IPS DF 6.9 (cell line): Measurements from ENCODE around the gene KRT14.
A peak's percentile ranks its signal among the peaks of the same experiment; 100 is the strongest.

Source experiments
- DNase-seq: peaks from one replicate; pipeline ENCODE4 v3.0.0-alpha.2; 2013; ENCODE audit warnings: low read depth, low spot score
- H3K27ac ChIP-seq: one replicate; pipeline ENCODE4 v1.5.1; 2013; ENCODE audit warnings: low read length, control low read depth
- H3K27me3 ChIP-seq: 2 replicates; pipeline ENCODE4 v1.6.1; 2013; ENCODE audit warnings: mild to moderate bottlenecking, low read length; ENCODE audit not compliant: control insufficient read depth, insufficient read depth
- H3K36me3 ChIP-seq: 2 replicates; pipeline ENCODE4 v1.6.1; 2013; ENCODE audit warnings: low read length; ENCODE audit not compliant: control insufficient read depth, insufficient read depth
- H3K4me1 ChIP-seq: 2 replicates; pipeline ENCODE4 v1.6.1; 2013; ENCODE audit warnings: low read length; ENCODE audit not compliant: control insufficient read depth, insufficient read depth
- H3K4me3 ChIP-seq: 2 replicates; pipeline ENCODE4 v1.5.1; 2013; ENCODE audit warnings: mild to moderate bottlenecking, low read length
- H3K9me3 ChIP-seq: 2 replicates; pipeline ENCODE4 v1.6.1; 2013; ENCODE audit warnings: low read length, inconsistent platforms; ENCODE audit not compliant: control insufficient read depth, insufficient read depth
- WGBS: extraction: QIAGEN DNeasy Blood & Tissue Kit; methylation state at CpG from one replicate; pipeline ENCODE4 v1.1.7; 2013; ENCODE audit warnings: mixed read lengths, missing lambda C conversion rate; ENCODE audit not compliant: insufficient read length, insufficient coverage; 5-methylcytosine and 5-hydroxymethylcytosine counted together

Gene KRT14

DNA sequence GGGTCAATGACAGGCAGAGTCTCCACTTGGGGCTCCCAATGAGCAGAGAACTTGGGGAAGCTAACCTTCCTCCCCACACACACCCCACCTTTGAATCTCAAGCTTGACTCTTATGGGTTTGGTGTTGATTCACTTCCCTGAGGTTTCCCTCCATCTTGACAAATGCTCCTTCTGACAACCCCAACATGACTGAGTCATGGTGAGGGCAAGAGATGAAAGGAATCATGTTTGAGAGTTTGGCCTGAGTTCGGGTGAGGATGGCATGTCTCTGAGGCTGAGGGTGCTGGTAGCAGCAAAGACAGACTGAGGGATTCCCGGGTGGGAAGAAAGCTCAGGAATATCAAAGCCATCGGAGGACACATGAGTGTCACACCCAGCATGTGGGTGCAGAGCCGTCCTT is 33.5 kb downstream of the KRT14 start:
- WGBS: no CpG with 5 or more reads among the region's 4 CpGs
- Histone ChIP-seq H3K27me3 (no peaks in the 10 kb centered on the region), H3K4me3 (no peak overlapping the region), H3K9me3 (no peaks in the 10 kb centered on the region), H3K36me3 (no peaks in the 10 kb centered on the region), H3K4me1 (no peaks in the 10 kb centered on the region; the same call in 1 of the 2 replicates), H3K27ac (no peak overlapping the region)
- no peak for DNase-seq

DNA sequence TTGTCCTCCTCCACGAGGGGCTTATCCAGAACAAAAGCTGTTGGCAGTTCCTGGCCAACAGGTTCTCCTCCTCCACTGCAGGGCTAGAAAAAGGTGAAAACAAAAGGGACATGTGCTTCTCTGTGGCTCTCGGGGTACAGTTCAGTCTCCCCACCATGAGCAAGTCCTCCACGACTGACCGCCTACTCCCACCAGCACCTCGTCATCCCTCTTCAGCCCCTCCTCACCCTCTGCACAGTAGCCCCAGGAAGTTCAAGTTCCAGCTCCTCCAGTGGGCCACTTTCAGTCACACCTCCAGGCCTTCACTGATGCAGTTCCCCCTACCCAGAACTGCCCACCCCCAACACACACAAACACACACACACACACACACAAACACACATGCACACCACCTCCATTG is 34.2 kb downstream of the KRT14 start:
- Histone ChIP-seq H3K27ac (no peak overlapping the region), H3K36me3 (no peaks in the 10 kb centered on the region), H3K4me3 (no peak overlapping the region), H3K27me3 (no peaks in the 10 kb centered on the region), H3K4me1 (no peaks in the 10 kb centered on the region; the same call in 1 of the 2 replicates), H3K9me3 (no peaks in the 10 kb centered on the region)
- WGBS: no CpG with 5 or more reads among the region's 5 CpGs
- DNase-seq: no peak

DNA sequence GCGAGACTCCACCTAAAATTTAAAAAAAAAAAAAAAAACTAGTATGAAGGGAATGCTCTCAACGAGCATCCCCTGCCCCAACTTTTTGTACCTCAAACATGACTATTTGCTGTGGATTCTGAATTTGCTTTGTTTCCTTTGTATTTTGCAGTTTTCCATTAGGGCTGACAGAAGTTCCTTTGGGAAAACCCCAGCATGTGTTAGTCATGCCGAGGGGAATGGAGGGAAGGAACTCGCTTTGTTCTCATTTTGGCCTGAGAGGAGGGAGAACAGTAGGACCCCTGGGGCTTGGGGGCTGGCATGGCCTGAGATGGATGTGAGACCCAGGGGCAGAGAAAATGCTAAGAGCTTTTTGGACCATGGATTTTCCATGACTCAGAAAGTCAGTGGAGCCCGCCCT is 35.3 kb downstream of the KRT14 start:
- Histone ChIP-seq H3K36me3 (no peaks in the 10 kb centered on the region), H3K4me3 (no peak overlapping the region), H3K9me3 (no peaks in the 10 kb centered on the region), H3K4me1 (no peaks in the 10 kb centered on the region; the same call in 1 of the 2 replicates), H3K27me3 (no peaks in the 10 kb centered on the region), H3K27ac (no peak overlapping the region)
- DNase-seq: no peak
- no CpG with 5 or more reads among the region's 5 CpGs for WGBS

DNA sequence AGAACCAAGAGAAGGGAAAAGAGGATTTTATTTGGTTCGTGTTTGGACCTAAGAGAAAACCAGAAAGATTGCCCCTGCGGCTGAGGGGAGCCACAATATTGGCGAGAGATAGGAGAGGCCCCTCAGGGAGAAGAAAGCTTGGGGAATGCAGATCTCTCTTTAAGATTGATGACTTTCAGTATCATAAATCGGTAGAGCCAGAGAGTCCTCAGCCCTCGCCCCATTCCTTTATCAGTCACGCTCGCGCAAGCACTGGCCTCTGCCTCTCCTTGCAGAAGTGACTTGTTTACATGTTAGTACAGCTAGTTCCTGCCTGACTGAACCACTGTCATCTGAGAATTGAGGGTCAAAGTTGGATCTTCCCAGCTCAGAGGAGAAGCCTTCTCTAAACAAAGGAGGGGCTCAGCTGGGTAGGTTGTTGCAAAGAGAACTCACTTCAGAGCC is 37.1 kb downstream of the KRT14 start:
- Histone ChIP-seq H3K27ac (no peak overlapping the region), H3K4me3 (no peak overlapping the region), H3K36me3 (no peaks in the 10 kb centered on the region), H3K27me3 (no peaks in the 10 kb centered on the region), H3K4me1 (peaks cover under 1% of the 10 kb centered on the region; the same call in 1 of the 2 replicates), H3K9me3 (no peaks in the 10 kb centered on the region)
- DNase-seq: no peak
- WGBS: no CpG with 5 or more reads among the region's 8 CpGs

DNA sequence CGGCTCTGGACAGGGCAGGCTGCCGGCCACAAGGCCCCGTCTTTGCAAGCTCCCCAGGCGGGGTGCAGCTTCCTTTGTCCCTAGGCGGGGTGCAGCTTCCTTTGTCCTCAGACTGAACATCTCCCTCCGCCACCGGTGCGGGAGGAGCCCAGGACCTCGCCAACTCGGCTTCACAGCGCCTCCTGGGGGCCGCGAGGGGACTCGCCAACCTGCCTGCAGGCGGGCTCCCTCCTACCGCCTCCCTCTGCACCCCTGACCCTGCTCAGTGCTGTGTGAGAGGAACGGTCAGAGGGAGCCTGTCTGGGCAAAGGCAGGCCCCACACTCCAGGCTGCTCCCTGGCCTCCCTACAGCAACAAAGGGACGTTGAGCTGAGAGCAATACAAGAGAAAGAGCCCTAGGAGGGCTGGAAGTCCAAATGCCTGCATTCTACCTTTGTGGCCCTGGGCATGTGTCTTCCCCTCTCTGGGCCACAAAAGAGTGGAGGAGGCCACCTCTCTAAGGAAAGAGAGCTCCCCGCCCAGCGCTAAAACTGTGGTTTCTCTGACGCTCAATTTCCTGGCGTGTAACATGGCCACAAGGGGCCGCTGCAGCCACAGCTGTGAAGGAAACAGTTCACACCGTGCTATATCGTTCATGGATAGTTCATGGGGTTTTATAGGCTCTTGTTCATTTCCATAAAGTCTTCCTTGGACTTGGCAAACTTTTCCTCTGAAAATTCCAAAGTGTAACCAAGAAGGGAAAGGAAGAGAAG is 37.7 kb downstream of the KRT14 start:
- Histone ChIP-seq H3K9me3 (no peaks in the 10 kb centered on the region), H3K36me3 (no peaks in the 10 kb centered on the region), H3K27me3 (no peaks in the 10 kb centered on the region), H3K4me1 (peaks cover 2% of the 10 kb centered on the region; the same call in 1 of the 2 replicates), H3K27ac (no peak overlapping the region), H3K4me3 (no peak overlapping the region)
- WGBS: no CpG with 5 or more reads among the region's 25 CpGs
- peak; percentile 76 for DNase-seq

DNA sequence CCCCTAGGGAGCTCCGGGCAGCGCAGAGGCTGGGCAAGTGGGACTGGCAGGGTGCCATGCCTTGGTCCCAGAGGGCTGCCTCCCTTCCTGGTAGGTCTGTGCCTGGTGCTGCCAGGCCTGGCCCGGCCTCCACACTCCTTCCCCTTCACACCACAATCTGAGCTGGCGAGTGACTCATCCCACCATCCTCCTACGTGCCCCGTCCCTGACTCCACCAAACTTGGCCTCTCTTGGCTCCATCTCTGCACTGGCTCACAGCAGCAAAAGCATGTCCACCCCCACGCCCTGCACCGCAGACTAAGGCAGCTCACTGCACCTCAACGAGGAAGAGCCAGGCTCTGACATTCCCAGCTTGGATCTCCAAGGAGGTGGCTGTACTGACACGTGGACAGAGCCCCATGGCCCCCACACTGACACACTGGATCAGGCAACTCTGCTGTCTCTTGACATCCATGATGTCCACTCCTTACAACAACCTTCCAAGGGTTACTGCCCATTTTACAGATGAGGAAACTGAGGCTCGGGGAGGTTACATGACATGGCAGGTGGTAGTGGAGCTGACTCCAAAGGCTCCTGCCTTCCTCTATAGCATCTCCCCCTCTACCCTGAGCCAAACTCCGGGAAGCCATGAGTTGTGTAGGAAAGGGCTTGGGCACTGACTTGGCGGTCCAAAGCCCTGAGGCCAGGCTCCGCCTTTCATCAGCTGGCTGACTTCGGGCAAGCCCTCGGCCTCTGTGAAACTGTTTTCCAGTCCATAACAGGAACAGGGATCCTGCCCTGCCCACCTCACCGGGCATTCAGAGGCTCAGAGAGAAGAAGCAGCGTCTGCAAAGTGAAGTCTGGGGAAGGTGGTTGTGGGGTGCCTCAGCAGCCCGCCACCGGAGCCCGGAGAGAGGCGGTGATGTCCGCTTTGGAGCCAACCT is 38.5 kb downstream of the KRT14 start:
- no peaks in the 10 kb centered on the region for H3K36me3 ChIP-seq
- H3K4me3 ChIP-seq: no peak overlapping the region
- WGBS: no CpG with 5 or more reads among the region's 23 CpGs
- H3K27ac ChIP-seq: no peak overlapping the region
- H3K4me1 ChIP-seq: peaks cover 2% of the 10 kb centered on the region; the same call in 1 of the 2 replicates
- no peaks in the 10 kb centered on the region for H3K27me3 ChIP-seq
- no peak for DNase-seq
- no peaks in the 10 kb centered on the region for H3K9me3 ChIP-seq

DNA sequence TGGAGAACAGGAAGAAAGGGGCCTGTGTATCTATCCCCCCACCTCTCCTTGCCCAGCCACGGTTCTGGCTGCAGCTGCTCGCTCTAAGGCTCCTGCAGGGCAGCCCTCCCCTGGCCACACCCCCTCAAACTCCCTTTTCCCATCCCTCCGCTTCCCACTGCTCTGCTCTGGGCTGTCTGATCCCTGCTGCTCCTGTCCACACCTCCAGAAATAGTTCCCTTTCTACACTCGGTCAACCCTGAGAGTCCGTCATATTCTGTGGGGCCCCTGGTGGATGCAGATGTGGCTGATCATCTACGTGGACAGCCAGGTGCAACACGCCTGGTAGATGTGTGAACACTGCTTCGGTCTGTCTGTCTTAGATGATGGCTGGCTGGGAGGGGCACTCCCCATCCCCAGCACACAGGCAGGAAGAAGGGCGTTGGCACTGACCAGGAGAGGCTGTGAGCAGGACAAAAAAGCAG is 39.3 kb downstream of the KRT14 start:
- no CpG with 5 or more reads among the region's 9 CpGs for WGBS
- no peak for DNase-seq

DNA sequence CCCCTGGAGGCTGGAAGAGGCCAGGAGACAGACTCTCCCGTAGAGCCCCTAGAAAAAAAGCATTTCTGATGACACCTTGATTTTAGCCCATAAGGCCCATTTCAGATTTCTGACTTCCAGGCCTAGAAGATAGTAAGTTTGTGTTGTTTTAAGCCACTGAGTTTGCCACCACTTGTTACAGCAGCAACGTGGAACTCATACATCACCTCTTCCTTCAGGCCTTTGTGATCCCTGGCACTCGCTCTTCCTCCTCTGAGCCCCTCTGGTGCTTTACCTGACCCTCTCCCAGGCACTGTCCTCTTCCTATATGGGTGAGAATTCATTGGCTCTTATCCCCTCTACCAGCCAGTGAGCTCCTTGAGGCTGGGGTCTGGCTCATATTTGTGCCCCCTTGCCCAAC is 39.9 kb downstream of the KRT14 start:
- WGBS: no CpG with 5 or more reads among the region's 3 CpGs
- no peaks in the 10 kb centered on the region for H3K36me3 ChIP-seq
- DNase-seq: no peak
- no peaks in the 10 kb centered on the region for H3K27me3 ChIP-seq
- H3K4me3 ChIP-seq: no peak overlapping the region
- peaks cover 2% of the 10 kb centered on the region; the same call in 1 of the 2 replicates for H3K4me1 ChIP-seq
- no peaks in the 10 kb centered on the region for H3K9me3 ChIP-seq
- H3K27ac ChIP-seq: no peak overlapping the region

More for the DNA sequence above, 39.3 kb downstream of the KRT14 start:
- H3K36me3 ChIP-seq: no peaks in the 10 kb centered on the region
- H3K4me1 ChIP-seq: peaks cover 2% of the 10 kb centered on the region; the same call in 1 of the 2 replicates
- no peaks in the 10 kb centered on the region for H3K27me3 ChIP-seq
- no peaks in the 10 kb centered on the region for H3K9me3 ChIP-seq
- H3K4me3 ChIP-seq: no peak overlapping the region
- H3K27ac ChIP-seq: no peak overlapping the region

DNA sequence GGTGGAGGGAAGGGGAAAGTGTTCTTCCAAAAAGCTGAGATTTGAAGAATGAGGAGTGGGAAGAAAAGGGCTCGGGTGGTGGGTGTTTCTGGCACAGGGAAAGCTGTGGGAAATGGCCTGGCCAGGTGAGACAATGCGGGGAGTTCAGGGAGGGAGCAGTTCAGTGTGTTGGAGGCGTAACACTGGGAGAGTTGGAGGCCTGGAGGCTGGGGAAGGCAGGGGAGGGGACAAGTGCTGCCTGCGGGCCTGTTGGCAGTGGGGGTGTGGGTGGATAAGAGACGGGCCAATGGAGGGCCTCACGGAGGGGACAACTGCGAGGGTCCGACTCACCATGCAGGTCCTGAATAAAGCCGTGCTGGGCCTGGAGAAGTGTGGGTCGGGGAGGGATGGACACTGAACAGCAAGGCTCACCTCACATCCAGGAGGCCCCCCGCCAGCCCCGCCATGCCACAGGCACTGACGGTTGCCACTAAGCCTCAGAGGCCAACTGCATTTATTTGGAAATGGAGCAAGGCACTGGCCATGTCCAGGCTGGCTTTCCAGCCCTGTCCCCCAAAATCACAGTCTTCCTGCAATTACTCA is 40.8 kb downstream of the KRT14 start:
- Histone ChIP-seq H3K4me1 (peaks cover 2% of the 10 kb centered on the region), H3K36me3 (no peaks in the 10 kb centered on the region), H3K9me3 (no peaks in the 10 kb centered on the region), H3K27me3 (no peaks in the 10 kb centered on the region), H3K27ac (no peak overlapping the region), H3K4me3 (no peak overlapping the region)
- no peak for DNase-seq
- no CpG with 5 or more reads among the region's 13 CpGs for WGBS

DNA sequence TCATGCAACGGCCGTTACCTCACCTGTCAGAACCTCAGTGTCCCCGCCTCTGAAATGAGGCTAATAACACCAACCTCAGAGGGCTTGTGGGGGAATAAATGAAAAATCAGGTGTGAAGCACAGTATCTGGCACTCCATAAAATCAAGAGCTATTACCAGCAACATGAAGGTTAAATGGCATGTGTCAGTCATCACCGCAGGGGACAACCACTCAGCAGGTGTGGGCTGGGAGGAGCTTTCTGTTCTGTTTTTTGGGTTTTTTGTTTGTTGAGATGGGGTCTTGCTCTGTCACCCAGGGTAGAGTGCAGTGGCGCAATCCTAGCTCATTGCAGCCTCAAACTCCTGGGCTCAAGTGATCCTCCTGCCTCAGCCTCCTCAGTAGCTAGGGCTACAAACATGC is 41.8 kb downstream of the KRT14 start:
- H3K4me3 ChIP-seq: no peak overlapping the region

More for the DNA sequence above, 41.8 kb downstream of the KRT14 start:
- peaks cover 3% of the 10 kb centered on the region for H3K4me1 ChIP-seq
- no peaks in the 10 kb centered on the region for H3K9me3 ChIP-seq
- no peak for DNase-seq
- no peaks in the 10 kb centered on the region for H3K27me3 ChIP-seq
- no CpG with 5 or more reads among the region's 5 CpGs for WGBS
- no peak overlapping the region for H3K27ac ChIP-seq
- no peaks in the 10 kb centered on the region for H3K36me3 ChIP-seq
